Measurements from ENCODE around the gene ZSCAN10.

Gene ZSCAN10

DNA sequence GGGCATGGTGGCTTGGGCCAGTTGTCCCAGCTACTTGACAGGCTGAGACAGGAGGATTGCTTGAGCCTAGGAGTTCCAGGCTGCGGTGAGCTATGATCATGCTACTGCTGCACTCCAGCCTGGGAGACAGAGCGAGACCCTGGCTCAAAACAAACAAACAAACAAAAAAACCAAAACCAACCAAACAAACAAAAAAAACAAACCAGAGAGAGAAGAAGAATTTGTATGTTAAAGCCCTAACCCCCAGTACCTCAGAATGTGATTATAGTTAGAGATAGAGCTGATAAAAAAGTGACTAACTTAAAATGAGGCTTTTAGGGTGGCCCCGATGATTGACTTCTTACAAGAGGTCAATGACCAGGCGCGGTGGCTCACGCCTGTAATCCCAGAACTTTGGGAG, 54.4 kb downstream of the ZSCAN10 start:
- no peaks in the 10 kb centered on the region; the same call in 1 of the 2 replicates for H3K27me3 ChIP-seq (replicated peaks; ENCODE audit: control insufficient read depth, insufficient read depth, low read length)
- no peaks in the 10 kb centered on the region for H3K36me3 ChIP-seq (ENCODE audit: control insufficient read depth, insufficient read depth, low read length)
- DNase-seq (ENCODE audit: extremely low read depth, insufficient read length): no peak
- no peak overlapping the region for H3K4me3 ChIP-seq (replicated peaks; ENCODE audit: low read depth, low read length)
- TF ChIP-seq CTCF (IDR thresholded peaks at IDR 0.05; ENCODE audit: insufficient read depth, low read length, poor library complexity, severe bottlenecking): no peak

- TF ChIP-seq CTCF (IDR thresholded peaks at IDR 0.05; ENCODE audit: insufficient read depth, low read length, poor library complexity, severe bottlenecking): no peak
- Histone ChIP-seq H3K27me3 (replicated peaks; ENCODE audit: control insufficient read depth, insufficient read depth, low read length) (peaks cover 4% of the 10 kb centered on the region; the same call in 1 of the 2 replicates), H3K4me3 (replicated peaks; ENCODE audit: low read depth, low read length) (no peak overlapping the region), H3K36me3 (ENCODE audit: control insufficient read depth, insufficient read depth, low read length) (no peaks in the 10 kb centered on the region)
- no peak for DNase-seq (ENCODE audit: extremely low read depth, insufficient read length)
Measured at GRCh38 chr16:3042376-3042775, 56.7 kb downstream of the ZSCAN10 start.

DNA sequence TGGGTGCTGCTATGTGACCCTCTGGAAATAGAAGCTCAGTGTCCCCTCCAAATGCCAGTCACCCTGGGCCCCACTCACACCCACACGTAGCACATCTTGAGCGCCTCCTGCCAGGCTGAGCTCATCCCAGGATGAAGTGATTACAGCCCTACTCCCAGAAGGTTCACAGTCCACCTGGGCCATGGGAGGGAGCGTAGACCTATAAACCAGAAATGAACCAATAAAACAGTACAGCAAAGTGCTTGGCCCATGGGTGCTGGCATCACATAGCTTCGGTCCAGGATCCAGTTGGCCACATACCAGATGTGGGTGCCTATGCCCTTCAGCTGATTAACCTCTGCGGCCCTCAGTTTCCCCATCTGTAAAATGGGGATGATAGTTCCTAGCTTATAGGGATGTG, 60.2 kb downstream of the ZSCAN10 start:
- no peak for DNase-seq (ENCODE audit: extremely low read depth, insufficient read length)
- peaks cover 7% of the 10 kb centered on the region for H3K27me3 ChIP-seq (replicated peaks; ENCODE audit: control insufficient read depth, insufficient read depth, low read length)
- H3K4me3 ChIP-seq (replicated peaks; ENCODE audit: low read depth, low read length): no peak overlapping the region
- no peak for TF ChIP-seq CTCF (IDR thresholded peaks at IDR 0.05; ENCODE audit: insufficient read depth, low read length, poor library complexity, severe bottlenecking)
- no peaks in the 10 kb centered on the region for H3K36me3 ChIP-seq (ENCODE audit: control insufficient read depth, insufficient read depth, low read length)

Measured in GM06990 (cell line).